ENCODE data around the gene SFN. TPM values are rescaled to one million over a fixed set of nuclear protein-coding genes. Genes with fewer than 3 reads are reported as not detected.

The SFN gene
- total and polyA plus RNA-seq, 3 donors from 2014 or later: 0.31 to 0.41 TPM; not detected in 1

- 17 to 28% methylated on average over 11 of the region's 11 CpGs for WGBS, 2 donors
- H3K27ac ChIP-seq: no peak overlapping the region
- DNase-seq: no peak
- no peaks in the 10 kb centered on the region for H3K36me3 ChIP-seq (ENCODE audit: low read depth, missing control alignments)
- H3K4me3 ChIP-seq: peak overlapping the region; percentile 71 to 75
- H3K27me3 ChIP-seq: no peaks in the 10 kb centered on the region
- H3K9me3 ChIP-seq: no peaks in the 10 kb centered on the region
- peaks cover 16% of the 10 kb centered on the region for H3K4me1 ChIP-seq
- intact Hi-C loops (cut with DNase I; ENCODE audit: low total_unique reads): no loop called here
- TF ChIP-seq POLR2A (IDR thresholded peaks at IDR 0.05) (no peak), CTCF (IDR thresholded peaks at IDR 0.05) (no peak)
Measured at GRCh38 chr1:26827663-26828062, 35.3 kb upstream of the SFN start.

GRCh38 chr1:26828411-26828991 lies 34.4 kb upstream of the SFN start:
- WGBS, 2 donors: 65 to 78% methylated on average over 4 of the region's 4 CpGs
- intact Hi-C loops (cut with DNase I; ENCODE audit: low total_unique reads): no loop called here
- H3K27me3 ChIP-seq: no peaks in the 10 kb centered on the region
- TF ChIP-seq CTCF (IDR thresholded peaks at IDR 0.05): no peak
- no peak for TF ChIP-seq POLR2A (IDR thresholded peaks at IDR 0.05)
- H3K4me3 ChIP-seq: no peak overlapping the region
- H3K9me3 ChIP-seq: no peaks in the 10 kb centered on the region
- DNase-seq: no peak
- no peak overlapping the region for H3K27ac ChIP-seq
- H3K36me3 ChIP-seq (ENCODE audit: low read depth, missing control alignments): no peaks in the 10 kb centered on the region
- peaks cover 16% of the 10 kb centered on the region for H3K4me1 ChIP-seq

GRCh38 chr1:26829184-26829911 lies 33.6 kb upstream of the SFN start:
- Histone ChIP-seq H3K9me3 (no peaks in the 10 kb centered on the region), H3K4me3 (no peak overlapping the region), H3K27ac (no peak overlapping the region), H3K36me3 (ENCODE audit: low read depth, missing control alignments) (no peaks in the 10 kb centered on the region), H3K4me1 (peaks cover 16% of the 10 kb centered on the region), H3K27me3 (no peaks in the 10 kb centered on the region)
- no peak for DNase-seq
- WGBS, 2 donors: 86 to 88% methylated on average over 6 of the region's 6 CpGs
- intact Hi-C loops (cut with DNase I; ENCODE audit: low total_unique reads): no loop called here
- no peak for TF ChIP-seq POLR2A (IDR thresholded peaks at IDR 0.05)
- no peak for TF ChIP-seq CTCF (IDR thresholded peaks at IDR 0.05)

GRCh38 chr1:26831059-26831458 lies 31.9 kb upstream of the SFN start:
- 95 to 99% methylated on average over 3 of the region's 3 CpGs for WGBS, 2 donors
- TF ChIP-seq POLR2A (IDR thresholded peaks at IDR 0.05): no peak
- TF ChIP-seq CTCF (IDR thresholded peaks at IDR 0.05): no peak
- intact Hi-C loops (cut with DNase I; ENCODE audit: low total_unique reads): no loop called here
- no peaks in the 10 kb centered on the region for H3K36me3 ChIP-seq (ENCODE audit: low read depth, missing control alignments)
- H3K27me3 ChIP-seq: no peaks in the 10 kb centered on the region
- H3K9me3 ChIP-seq: no peaks in the 10 kb centered on the region
- no peak overlapping the region for H3K4me3 ChIP-seq
- DNase-seq: no peak
- H3K27ac ChIP-seq: no peak overlapping the region
- peaks cover 9% of the 10 kb centered on the region for H3K4me1 ChIP-seq

All from testis (tissue), 3 donors.